DMS79 (cell line): ENCODE measurements around the gene FTCD.

Source experiments
- DNase-seq: peaks from one replicate; lab custom pipeline; 2025; lab: John Stamatoyannopoulos, UW

The FTCD gene

GRCh38 chr21:46124083-46124925 lies 31.1 kb downstream of the FTCD start:
- DNase-seq: no peak

GRCh38 chr21:46122758-46123683 lies 32.4 kb downstream of the FTCD start:
- DNase-seq: no peak

DNA sequence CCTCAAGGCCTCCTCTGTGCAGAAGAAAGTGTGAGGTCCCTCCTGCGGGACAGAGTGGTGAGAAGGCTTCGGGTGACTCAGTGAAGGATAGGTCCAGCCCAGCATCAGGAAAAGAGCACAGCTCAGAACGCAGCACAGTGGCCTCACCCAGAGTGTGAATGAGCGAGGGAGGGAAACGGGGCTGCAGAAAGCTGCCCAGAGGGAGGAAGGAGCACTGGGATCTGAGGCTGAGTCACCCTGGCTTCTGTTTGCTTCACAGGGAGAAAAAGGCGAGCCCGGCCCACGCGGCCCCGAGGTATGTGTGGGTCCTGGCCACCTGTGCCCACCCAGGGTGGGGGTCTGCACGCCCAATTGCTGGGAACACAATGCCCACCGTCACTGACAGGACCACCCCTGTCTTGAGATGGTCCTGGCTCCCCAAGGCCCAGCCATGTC lies 33.1 kb downstream of the FTCD start:
- no peak for DNase-seq

GRCh38 chr21:46121286-46122221 lies 33.8 kb downstream of the FTCD start:
- DNase-seq: no peak

GRCh38 chr21:46120301-46121285 lies 34.8 kb downstream of the FTCD start:
- no peak for DNase-seq

DNA sequence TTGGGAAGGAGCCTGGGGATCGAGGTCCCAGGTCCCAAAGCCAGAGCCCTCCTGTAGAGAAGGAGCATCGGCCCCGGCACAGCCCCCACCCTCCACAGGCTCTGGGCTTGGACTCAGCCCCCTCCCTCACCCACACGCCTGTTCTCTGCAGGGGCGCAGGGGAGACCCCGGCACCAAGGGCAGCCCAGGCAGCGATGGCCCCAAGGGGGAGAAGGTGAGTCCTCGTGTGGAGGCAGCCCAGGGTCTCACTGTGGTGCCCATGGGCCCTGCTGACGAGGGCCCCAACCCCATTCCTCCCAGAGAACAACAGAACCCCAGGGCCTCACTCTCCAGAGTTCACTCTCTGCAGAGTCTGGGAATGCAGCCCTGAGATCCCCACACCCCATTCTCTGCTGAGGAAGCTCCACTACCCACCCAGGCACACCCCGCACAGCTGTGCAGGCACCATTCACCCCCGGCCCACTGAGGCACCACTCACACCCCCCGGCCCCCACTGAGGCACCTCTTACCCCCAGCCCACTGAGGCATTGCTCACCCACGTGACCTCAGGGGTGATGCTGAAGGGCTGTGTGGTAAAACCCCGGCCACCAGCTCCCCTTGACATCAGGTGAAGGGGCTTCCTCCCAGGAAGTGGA lies 35.6 kb downstream of the FTCD start:
- no peak for DNase-seq

DNA sequence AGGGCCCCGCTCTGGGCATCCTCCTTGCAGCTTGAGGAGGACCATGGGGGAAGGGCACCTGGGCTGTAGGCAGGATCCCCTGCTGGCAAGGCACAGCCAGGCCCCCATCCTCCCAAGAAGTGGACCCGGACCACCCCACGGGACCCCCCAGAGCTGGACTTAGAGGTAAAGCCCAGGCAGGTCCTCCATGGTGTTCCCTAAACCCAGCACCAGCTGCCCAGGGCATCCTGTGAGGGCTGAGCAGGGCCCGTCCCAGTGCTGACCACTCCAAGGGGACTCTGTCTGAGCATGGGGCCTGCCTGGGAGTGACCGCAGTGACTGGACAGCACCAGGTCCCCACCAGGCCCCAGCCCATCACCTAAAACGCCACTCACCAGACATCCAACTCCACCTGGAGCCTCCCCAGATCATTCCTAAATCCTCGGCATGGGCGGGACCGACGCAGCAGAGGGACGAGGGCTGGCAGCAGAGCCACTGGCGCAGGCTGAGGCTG lies 36.2 kb downstream of the FTCD start:
- DNase-seq: no peak

- DNase-seq: no peak
Observed at GRCh38 chr21:46118316-46119143, 36.8 kb downstream of the FTCD start.

DNA sequence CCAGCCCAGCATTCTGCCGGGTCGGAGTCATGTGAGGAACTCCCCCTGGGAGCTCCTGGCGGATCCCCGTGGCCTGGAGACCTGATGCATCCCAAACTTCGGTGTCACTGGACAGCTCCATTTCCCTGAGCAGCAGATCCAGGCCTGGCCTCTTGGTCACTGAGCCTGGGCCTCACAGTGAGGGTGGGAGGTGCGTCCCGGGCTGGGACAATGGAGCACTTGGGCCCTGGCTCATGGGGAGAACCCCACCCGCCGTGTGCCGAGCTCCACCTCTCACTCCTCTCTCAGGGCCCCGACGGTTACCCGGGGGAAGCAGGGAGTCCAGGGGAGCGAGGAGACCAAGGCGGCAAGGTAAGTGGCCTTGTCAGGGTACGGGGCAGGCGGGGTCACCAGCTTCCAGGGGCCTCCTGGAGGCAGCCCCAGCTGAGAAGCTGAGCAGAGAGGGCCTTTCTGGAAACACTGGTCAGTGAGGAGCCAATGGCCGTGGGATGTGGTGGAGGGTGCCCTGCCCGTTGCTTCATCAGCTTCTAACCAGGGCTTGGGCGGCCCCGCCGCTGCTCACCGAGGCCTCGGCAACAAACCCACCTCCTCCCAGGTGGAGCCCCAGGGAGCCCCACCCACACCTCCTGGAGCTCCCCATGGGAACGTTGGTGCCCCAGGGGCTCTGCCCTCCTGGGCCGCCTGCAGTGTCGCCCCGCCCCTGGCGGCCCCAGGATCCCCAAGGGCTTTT lies 37.6 kb downstream of the FTCD start:
- no peak for DNase-seq

GRCh38 chr21:46116776-46117585 lies 38.4 kb downstream of the FTCD start:
- no peak for DNase-seq

- DNase-seq: no peak
Observed at GRCh38 chr21:46116189-46116775, 39.1 kb downstream of the FTCD start.

GRCh38 chr21:46115441-46116188 lies 39.8 kb downstream of the FTCD start:
- no peak for DNase-seq

GRCh38 chr21:46114963-46115362 lies 40.4 kb downstream of the FTCD start:
- no peak for DNase-seq

DNA sequence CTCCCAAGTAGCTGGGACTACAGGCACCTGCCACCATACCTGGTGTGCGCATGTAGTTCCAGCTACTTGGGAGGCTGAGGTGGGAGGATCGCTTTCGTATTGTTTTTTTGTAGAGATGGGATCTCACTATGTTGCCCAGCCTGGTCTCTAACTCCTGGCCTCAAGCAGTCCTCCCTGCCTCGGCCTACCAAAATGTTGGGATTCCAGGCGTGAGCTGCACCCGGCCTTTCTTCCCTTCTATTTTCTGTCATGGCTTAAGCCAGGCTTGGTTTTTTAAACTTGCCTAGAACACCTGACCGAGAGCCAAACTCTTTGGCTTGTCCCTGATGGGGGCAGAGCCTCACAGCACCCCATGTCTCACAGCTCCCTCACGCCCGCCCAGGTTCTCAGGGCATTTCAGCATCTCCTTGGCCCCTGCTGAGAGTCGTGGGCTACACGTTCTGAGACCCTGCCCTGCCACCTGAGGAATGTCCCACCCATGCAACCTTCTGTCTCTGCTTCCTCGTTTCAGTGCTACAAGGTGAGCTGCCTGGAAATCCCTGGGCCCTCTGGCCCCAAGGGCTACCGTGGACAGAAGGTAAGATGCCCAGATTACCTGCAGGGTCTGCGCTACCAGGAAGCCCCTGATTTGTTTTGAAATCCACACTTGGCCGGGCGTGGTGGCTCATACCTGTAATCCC lies 41.7 kb downstream of the FTCD start:
- DNase-seq: no peak

DNA sequence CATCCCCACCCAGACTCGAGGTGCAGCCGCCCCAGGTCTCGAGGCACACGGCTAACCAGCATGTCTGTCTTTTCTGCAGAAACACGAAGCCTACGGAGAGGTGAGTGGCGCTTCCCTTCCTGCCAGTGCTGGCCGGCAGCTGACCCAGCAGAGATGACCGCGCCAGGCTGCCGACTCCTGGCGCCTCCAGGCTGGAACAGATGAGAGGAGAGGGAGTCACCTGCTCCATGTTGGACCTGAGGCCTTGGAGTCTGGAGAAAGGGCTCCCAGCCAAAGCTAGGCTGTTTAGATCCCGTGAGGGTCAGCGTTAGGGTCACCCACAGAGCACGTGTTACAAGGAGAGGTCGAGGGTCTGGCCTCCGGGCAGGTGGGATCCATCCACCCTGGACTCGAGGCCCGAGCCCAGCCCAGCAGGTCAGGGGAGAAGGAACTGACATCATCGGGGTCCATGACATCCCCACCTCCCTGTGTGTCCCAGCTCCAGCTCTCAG lies 42.6 kb downstream of the FTCD start:
- DNase-seq: no peak
